GM21825 (cell line): ENCODE results near the gene TRIP6.
A peak's percentile ranks its signal among the peaks of the same experiment; 100 is the strongest.

ENCODE experiments used
- ATAC-seq: cut with Tn5 transposase; IDR thresholded peaks from one replicate; pipeline ENCODE4 v1.9.1; 2021; ENCODE audit warnings: mild to moderate bottlenecking, moderate library complexity; ENCODE audit not compliant: unreplicated experiment

Gene TRIP6

GRCh38 chr7:100888988-100889750, 22.0 kb downstream of the TRIP6 start, which contains the start of gene UFSP1:
UFSP1 (minus strand) TSS chr7:100889715; CDS start chr7:100889271, 444 bp downstream.
- ATAC-seq: peak; percentile 16

GRCh38 chr7:100890653-100891567, 23.7 kb downstream of the TRIP6 start:
- no peak for ATAC-seq

- ATAC-seq: no peak
Measured at GRCh38 chr7:100891568-100892247, 24.5 kb downstream of the TRIP6 start.

GRCh38 chr7:100892364-100893317, 25.5 kb downstream of the TRIP6 start:
- ATAC-seq: no peak

- ATAC-seq: no peak
Measured at GRCh38 chr7:100893318-100893895, 26.2 kb downstream of the TRIP6 start.

GRCh38 chr7:100893910-100894721, 26.9 kb downstream of the TRIP6 start:
- no peak for ATAC-seq

GRCh38 chr7:100894860-100895700, 27.9 kb downstream of the TRIP6 start:
- no peak for ATAC-seq

- ATAC-seq: no peak
Measured at GRCh38 chr7:100895701-100895955, 28.4 kb downstream of the TRIP6 start, which contains the start of gene ACHE. ACHE (minus strand) TSS chr7:100895888; CDS start chr7:100894232, 1,656 bp downstream.

GRCh38 chr7:100895956-100896731, 29.0 kb downstream of the TRIP6 start:
- ATAC-seq: no peak

- no peak for ATAC-seq
Measured at GRCh38 chr7:100896732-100897608, 29.8 kb downstream of the TRIP6 start.

- no peak for ATAC-seq
Measured at GRCh38 chr7:100897772-100898454, 30.7 kb downstream of the TRIP6 start.

- no peak for ATAC-seq
Measured at GRCh38 chr7:100899432-100899831, 32.2 kb downstream of the TRIP6 start.

- no peak for ATAC-seq
Measured at GRCh38 chr7:100900978-100901377, 33.8 kb downstream of the TRIP6 start.

GRCh38 chr7:100901921-100902332, 34.7 kb downstream of the TRIP6 start:
- ATAC-seq: no peak

GRCh38 chr7:100902638-100903037, 35.5 kb downstream of the TRIP6 start:
- no peak for ATAC-seq

- no peak for ATAC-seq
Measured at GRCh38 chr7:100908512-100908911, 41.3 kb downstream of the TRIP6 start.
